Thymus (tissue), 11 donors: ENCODE measurements around the gene DYNC1H1. TPM values are rescaled to one million over a fixed set of nuclear protein-coding genes. Genes with fewer than 3 reads are reported as not detected.

Source experiments
- DNase-seq, 9 donors: peaks; one replicate each; pipeline ENCODE4 v3.0.0-alpha.2; 2013; ENCODE audit warnings: low spot score in 9 of 9, low read depth in 6 of 9, missing footprints in 1 of 9
- H3K27ac ChIP-seq, 2 donors: one replicate each; pipeline ENCODE4 v1.5.1; 2013; ENCODE audit warnings: control low read depth in 1 of 2, low read depth in 1 of 2, low read length in 1 of 2, mild to moderate bottlenecking in 1 of 2, moderate library complexity in 1 of 2
- H3K27me3 ChIP-seq, 2 donors: one replicate each; pipeline ENCODE4 v1.5.1; 2013; ENCODE audit warnings: low read length in 1 of 2; ENCODE audit not compliant: control insufficient read depth in 2 of 2, insufficient read depth in 1 of 2
- H3K36me3 ChIP-seq, 2 donors: one replicate each; pipeline ENCODE4 v1.5.1; 2013; ENCODE audit warnings: low read length in 1 of 2, mild to moderate bottlenecking in 1 of 2, moderate library complexity in 1 of 2; ENCODE audit not compliant: control insufficient read depth in 2 of 2, insufficient read depth in 2 of 2
- H3K4me1 ChIP-seq, 2 donors: one replicate each; pipeline ENCODE4 v1.5.1; 2013; ENCODE audit warnings: low read length in 2 of 2; ENCODE audit not compliant: control insufficient read depth in 2 of 2, insufficient read depth in 2 of 2
- H3K4me3 ChIP-seq, 2 donors: one replicate each; pipeline ENCODE4 v1.5.1; 2013; ENCODE audit warnings: low read length in 2 of 2, control low read depth in 1 of 2, mild to moderate bottlenecking in 1 of 2
- H3K9me3 ChIP-seq, 2 donors: one replicate each; pipeline ENCODE4 v1.5.1; 2013; ENCODE audit warnings: low read length in 1 of 2, mild to moderate bottlenecking in 1 of 2; ENCODE audit not compliant: control insufficient read depth in 2 of 2, insufficient read depth in 1 of 2
- WGBS: extraction: QIAGEN DNeasy Blood & Tissue Kit; methylation state at CpG from one replicate; pipeline ENCODE4 v1.1.7; 2013; 5-methylcytosine and 5-hydroxymethylcytosine counted together
- polyA plus RNA-seq: library from polyadenylated mRNA; stranded (reverse); fragments of 200-250 nt; gene quantifications from one replicate; pipeline ENCODE4 v1.2.3, GENCODE V29; 2013
- total RNA-seq: library from RNA; stranded (reverse); fragments of 120-200 nt; gene quantifications from one replicate; pipeline ENCODE4 v1.2.4, GENCODE V29; 2013
- donor health status: healthy.

The DYNC1H1 gene
- total and polyA plus RNA-seq, 2 donors, result 111 to 114 TPM

DNA sequence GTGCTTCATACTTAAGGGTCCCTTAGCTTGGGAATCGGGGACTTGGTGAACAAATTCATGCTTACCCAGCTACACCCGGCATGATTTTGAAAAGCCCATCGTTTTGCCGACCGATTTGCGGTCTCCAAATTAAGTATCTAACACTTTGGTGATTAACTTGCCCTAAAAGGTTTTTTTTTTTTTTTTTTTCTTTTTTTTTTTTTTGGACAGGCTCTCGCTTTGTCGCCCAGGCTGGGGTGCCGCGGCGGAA is 123.3 kb downstream of the DYNC1H1 start:
- peaks cover 12 to 32% of the 10 kb centered on the region in 2 donors for H3K4me1 ChIP-seq
- DNase-seq, result peak in 1 of 9 donors; percentile 24

DNA sequence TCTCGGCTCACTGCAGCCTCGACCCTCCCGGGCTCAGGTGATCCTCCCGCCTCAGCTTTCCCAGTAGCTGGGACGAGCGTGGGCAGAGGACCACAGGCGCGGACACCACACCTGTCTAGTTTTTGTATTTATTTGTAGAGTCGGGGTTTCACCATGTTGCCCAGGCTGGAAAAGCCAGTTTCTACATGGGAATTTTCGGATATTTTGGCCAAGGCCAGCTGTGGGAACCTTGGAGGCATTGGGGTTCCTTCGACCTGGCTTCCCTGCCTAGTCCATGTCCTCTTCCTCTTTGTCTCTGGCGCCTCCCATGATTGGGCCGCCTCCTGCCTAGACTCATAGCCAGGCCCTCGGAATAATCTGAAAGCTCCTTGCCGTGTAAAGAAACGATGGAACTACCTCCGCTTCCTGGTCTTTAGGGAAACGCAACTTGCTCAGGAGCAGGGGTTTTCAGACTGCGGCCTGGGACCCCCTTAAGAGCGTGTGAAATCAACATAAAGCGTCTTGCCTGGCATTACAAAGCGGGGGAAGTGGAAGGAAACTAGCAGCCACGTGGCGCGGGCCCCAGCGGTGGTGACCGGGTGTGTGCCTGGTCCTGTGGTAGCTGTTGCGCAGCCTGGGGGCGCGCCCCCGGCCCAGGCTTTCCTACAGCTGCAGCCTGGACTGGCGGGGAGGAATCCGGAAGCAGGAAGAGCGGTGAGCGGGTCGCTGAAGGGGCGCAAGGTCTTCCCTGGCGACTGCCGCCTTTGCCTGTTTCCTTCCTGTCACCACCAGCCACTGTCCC is 123.8 kb downstream of the DYNC1H1 start:
- H3K36me3 ChIP-seq, result peaks cover 19 to 28% of the 10 kb centered on the region in 2 donors
- DNase-seq, result peak in 7 of 9 donors; percentile 34 to 85 (median 63)
- 17% methylated on average over 39 of the region's 39 CpGs for WGBS
- H3K9me3 ChIP-seq, result no peaks in the 10 kb centered on the region
- H3K4me3 ChIP-seq, result peak overlapping the region; percentile 84 to 98
- H3K4me1 ChIP-seq, result peaks cover 12 to 32% of the 10 kb centered on the region in 2 donors
- peak overlapping the region; percentile 88 to 100 for H3K27ac ChIP-seq
- no peaks in the 10 kb centered on the region for H3K27me3 ChIP-seq

More for the DNA sequence above, 123.3 kb downstream of the DYNC1H1 start:
- WGBS, result 22% methylated on average over 11 of the region's 11 CpGs
- Histone ChIP-seq H3K4me3 (peak overlapping the region; percentile 84 to 98), H3K36me3 (peaks cover 25 to 33% of the 10 kb centered on the region in 2 donors), H3K9me3 (no peaks in the 10 kb centered on the region), H3K27ac (peak overlapping the region; percentile 98 to 100), H3K27me3 (no peaks in the 10 kb centered on the region)

DNA sequence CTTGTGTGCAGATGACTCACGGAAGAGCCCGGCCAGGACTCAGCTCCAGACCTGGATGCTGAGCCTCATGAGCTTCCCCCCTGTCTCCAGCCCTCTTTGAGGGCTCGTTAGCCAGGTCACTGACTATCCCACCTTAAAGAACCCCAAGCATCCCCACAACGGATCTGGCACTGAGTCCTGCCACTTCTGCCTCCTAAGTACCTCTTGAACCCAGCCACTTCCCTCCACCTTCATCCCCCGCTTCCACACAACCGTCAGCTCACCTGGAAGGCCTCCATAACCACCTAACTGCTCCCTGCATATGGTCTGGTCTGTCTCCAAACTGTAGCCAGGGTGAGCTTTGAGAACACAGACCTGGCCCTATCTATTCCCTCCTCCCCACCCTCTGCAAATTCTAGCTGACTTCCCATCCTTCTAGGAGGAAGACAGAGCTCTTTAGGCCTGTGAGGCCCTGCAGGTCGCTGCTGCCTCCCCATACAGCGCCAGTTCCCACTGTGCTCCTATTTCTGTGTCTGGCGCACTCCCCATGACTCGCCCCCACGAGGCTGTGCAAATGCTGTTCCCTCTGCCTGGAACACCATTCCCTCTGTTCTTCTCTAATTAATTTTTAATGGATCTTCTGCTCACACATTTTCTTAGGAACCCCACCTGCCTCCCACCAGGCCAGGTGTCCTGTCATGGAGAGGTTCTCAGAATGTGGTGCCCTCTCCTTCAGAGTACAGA is 125.4 kb downstream of the DYNC1H1 start:
- no peak for DNase-seq
- peaks cover 9 to 12% of the 10 kb centered on the region in 2 donors for H3K36me3 ChIP-seq
- no peak overlapping the region for H3K4me3 ChIP-seq
- H3K4me1 ChIP-seq, result peaks cover 9 to 24% of the 10 kb centered on the region in 2 donors
- no peak overlapping the region for H3K27ac ChIP-seq
- no peaks in the 10 kb centered on the region for H3K9me3 ChIP-seq
- peaks cover 0 to 4% of the 10 kb centered on the region in 2 donors for H3K27me3 ChIP-seq
- WGBS, result 97% methylated on average over 11 of the region's 11 CpGs

DNA sequence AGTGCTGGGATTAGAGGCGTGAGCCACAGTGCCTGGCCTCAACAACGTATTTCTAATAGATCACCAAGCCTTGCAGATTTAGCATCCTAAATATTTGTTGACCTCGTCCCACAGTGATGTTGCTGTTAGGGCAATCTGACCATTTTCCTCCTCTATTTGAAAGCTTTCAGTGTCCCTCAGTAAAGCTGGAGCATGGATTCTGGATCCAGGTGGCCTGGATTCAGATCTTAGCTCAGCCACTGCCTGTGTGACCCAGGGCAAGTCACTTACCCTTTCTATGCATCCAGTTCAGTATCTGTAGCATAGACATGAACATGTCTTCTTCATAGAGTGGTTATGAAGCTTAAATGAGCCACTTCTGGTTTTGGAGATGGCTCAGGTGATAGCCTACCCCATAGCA is 126.3 kb downstream of the DYNC1H1 start:
- Histone ChIP-seq H3K27me3 (peaks cover 0 to 4% of the 10 kb centered on the region in 2 donors), H3K9me3 (no peaks in the 10 kb centered on the region), H3K27ac (no peak overlapping the region), H3K36me3 (peaks cover 0 to 2% of the 10 kb centered on the region in 2 donors), H3K4me3 (no peak overlapping the region), H3K4me1 (peaks cover 0 to 17% of the 10 kb centered on the region in 2 donors)
- no peak for DNase-seq
- 96% methylated on average over 3 of the region's 3 CpGs for WGBS

DNA sequence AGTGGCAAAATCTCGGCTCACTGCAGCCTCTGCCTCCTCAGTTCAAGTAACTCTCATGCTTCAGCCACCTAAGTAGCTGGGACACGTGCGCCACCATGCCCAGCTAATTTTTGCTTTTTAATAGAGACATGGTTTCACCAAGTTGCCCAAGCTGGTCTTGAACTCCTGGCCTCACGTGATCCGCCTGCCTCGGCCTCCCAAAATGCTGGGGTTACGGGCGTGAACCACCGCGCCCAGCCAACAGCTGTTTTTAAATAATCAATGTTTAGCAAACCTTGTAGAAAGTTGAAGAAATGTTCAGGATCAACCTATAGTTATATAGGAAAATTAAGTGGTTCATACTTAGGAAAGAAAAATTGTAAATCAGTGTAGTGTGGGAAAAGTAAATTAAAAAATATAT is 128.4 kb downstream of the DYNC1H1 start:
- H3K4me3 ChIP-seq, result no peak overlapping the region
- H3K27me3 ChIP-seq, result peaks cover 0 to 4% of the 10 kb centered on the region in 2 donors
- 98% methylated on average over 10 of the region's 10 CpGs for WGBS
- H3K9me3 ChIP-seq, result no peaks in the 10 kb centered on the region
- peaks cover 0 to 11% of the 10 kb centered on the region in 2 donors for H3K4me1 ChIP-seq
- H3K27ac ChIP-seq, result no peak overlapping the region
- no peaks in the 10 kb centered on the region for H3K36me3 ChIP-seq
- no peak for DNase-seq

DNA sequence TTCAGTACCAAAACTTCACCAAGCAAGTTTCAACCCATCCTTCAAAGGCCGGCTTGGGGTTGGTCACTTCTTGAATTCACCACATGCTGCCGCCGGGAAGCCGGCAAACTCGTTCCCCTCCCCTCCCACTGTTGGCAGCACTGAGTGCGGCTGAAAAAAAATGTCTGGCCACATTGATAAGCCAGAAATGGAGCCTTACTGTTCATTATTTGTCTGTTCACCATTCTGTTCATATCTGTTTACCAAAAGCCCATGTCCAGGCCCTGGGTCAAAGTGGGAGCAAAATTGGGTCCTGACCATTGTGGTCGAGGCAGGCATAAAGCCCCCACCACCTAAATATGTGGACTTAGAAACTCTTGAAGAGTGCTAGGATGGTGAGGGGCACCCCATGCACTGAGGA is 129.7 kb downstream of the DYNC1H1 start:
- Histone ChIP-seq H3K27me3 (peaks cover 0 to 4% of the 10 kb centered on the region in 2 donors), H3K4me1 (no peaks in the 10 kb centered on the region), H3K9me3 (no peaks in the 10 kb centered on the region), H3K4me3 (no peak overlapping the region), H3K36me3 (no peaks in the 10 kb centered on the region), H3K27ac (no peak overlapping the region)
- 83% methylated on average over 7 of the region's 7 CpGs for WGBS
- no peak for DNase-seq

DNA sequence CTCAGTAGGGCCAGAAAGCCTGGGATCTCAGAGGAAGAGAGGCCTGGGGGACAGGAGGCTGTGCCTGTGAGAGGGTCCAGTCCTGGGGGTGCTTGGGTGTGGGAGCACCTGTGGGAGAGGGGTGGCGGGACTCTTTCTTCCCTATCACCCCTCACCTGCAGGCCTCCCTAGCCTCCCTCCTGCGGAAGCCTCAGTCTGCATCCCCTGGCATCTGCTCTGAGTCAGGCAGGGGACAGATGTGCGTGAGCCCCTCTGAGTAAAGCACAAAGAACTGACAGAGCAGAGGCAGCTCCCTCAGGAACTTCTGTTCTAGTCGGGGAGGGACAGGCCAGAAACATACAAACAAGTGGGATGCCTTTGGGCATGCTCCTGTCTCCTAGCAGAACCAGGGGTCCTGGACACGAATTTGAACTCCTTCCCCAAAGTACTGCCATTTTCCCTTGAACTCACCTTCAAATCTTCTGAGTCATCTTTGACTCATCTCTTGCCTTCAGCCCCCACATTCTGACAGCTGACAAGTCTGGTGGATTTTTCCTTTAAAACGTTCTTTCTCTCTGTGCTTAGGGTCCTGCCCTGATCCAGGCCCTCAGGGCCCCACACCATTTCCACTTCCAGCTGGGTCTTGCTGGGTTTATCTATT is 131.0 kb downstream of the DYNC1H1 start:
- Histone ChIP-seq H3K27me3 (peaks cover 0 to 4% of the 10 kb centered on the region in 2 donors), H3K4me1 (no peaks in the 10 kb centered on the region), H3K4me3 (no peak overlapping the region), H3K9me3 (no peaks in the 10 kb centered on the region), H3K27ac (no peak overlapping the region), H3K36me3 (no peaks in the 10 kb centered on the region)
- WGBS, result 92% methylated on average over 6 of the region's 6 CpGs
- DNase-seq, result no peak

DNA sequence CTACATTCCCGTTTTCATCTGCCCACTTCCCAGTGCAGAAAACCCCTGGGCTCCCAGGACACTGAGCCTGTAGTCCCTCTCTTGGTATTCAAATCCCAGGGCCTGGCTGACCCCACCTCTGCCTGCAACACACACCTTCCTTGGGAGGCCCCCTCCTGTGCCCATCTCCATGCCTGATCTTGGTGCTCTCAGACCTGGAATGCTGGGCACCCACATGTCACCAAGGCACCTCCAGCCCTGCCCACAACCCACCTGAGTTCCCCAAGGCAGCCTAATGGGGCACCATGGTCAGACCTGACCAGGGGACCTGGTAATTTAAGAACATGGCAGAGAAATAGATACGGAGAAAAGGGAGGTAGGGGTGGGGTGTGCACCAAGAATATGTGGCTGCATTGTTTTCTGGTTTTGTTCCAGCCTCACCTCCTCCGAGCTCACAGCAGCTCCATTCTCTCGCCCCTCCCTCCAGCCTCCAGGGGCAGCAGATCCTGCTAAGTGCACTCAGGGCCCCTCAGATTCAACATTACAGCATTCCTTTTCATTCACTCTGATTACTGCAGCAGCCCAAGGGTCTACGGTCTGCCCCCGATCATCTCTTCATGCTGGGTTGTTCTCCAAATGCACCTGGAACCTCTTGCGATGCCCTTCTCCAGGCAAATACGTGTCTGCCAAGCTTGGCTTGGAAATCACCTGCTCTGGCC is 131.6 kb downstream of the DYNC1H1 start:
- no peaks in the 10 kb centered on the region for H3K9me3 ChIP-seq
- 85% methylated on average over 8 of the region's 8 CpGs for WGBS
- no peak for DNase-seq
- no peak overlapping the region for H3K27ac ChIP-seq
- no peaks in the 10 kb centered on the region for H3K4me1 ChIP-seq
- H3K27me3 ChIP-seq, result peaks cover 0 to 4% of the 10 kb centered on the region in 2 donors
- no peak overlapping the region for H3K4me3 ChIP-seq
- H3K36me3 ChIP-seq, result no peaks in the 10 kb centered on the region
